ENCODE measurements around the gene RPS3.
A peak's percentile ranks its signal among the peaks of the same experiment; 100 is the strongest.

RPS3 gene

GRCh38 chr11:75436806-75437205, 37.5 kb downstream of the RPS3 start:
- no peak for DNase-seq

GRCh38 chr11:75437966-75438659, 38.8 kb downstream of the RPS3 start:
- no peak for DNase-seq

DNA sequence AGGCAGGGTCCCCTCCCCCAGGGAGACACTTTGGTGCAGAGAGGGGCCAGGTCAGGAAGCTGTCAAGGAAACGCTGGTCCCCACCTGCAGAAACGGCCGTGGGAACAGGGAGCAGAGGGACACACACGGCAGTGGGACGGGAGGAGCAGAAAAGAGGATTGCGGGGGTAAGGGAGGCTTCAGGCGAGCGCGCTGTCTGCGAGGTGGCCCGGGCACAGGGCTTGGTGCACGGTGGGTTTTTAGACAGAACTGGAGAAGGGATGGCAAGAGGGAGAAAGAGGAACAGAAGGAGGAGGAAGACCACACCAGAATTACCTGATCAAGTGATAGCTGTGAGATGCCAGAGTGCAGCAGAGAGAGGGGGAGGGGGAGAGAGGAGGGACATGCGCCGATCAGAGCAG, 39.7 kb downstream of the RPS3 start:
- DNase-seq, result no peak

- no peak for DNase-seq
Observed at GRCh38 chr11:75439495-75440120, 40.3 kb downstream of the RPS3 start.

GRCh38 chr11:75440960-75441803, 41.9 kb downstream of the RPS3 start:
- no peak for DNase-seq

DNA sequence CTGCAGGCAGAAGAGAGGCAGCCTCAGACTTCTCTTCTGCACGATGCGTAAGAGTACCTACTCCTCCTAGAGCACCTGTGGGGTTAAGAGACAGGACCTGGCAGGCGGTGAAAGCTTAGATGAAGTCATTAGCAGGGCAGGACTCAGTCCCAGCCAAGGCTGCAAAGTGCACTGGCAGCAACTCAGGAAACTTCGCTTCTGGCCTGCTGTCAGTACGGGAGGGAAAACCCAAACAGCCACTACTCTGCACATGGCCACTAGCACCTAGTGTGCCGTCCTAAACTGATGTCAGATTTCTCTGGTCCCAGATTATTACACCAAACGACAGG, 42.5 kb downstream of the RPS3 start:
- DNase-seq, result no peak

- no peak for DNase-seq
Observed at GRCh38 chr11:75442161-75442885, 43.0 kb downstream of the RPS3 start.

DNA sequence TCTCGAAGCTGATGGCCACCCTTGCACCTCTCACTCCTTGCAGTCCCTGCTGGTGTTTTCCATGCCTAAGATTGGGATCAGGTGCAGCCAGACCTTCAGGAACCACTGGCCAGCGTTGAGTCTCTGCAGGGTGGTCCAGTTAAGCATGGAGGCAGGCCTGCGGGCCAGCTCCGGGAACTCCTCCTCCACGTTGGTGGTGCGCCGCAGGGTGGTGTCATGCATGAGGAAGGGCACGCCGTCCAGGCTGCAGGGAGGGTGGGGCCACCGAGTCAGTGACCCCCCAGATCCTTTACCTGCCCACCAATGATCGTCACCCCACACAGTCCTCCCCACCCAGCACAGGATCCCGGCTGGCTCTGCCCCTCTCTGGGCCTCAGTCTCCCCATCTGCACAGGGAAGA, 43.7 kb downstream of the RPS3 start:
- DNase-seq, result no peak

DNA sequence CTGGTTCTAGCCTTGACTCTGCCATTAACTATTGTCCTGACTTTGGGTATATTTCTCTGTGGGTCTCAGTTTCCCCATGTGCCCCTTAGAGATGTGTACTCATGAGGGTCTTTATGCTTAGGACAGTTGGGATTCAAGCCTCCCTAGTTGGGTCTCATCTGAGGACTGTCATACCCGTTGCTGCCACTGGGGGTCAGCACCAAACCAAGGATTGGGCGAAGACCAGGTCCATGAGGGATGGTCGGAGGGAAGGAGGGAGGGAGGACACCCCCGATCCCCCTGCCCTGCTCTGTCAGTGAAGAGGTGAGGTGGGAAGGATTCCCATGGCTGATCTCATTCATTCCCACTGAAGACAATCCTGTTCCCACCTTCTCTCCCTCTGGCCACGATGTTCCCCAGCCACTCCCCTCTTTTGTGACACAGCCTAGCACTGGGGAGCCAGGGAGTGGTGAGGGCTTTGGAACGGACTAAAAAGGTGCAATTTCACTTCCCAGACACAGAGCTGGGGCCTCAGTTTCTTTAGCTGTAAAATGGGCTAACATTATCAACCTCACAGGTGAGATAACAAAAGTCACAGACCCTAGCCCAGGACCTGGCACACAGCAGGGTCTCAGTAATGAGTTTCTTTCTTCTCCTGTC, 46.1 kb downstream of the RPS3 start:
- DNase-seq, result peak; percentile 73

GRCh38 chr11:75447415-75447814, 48.1 kb downstream of the RPS3 start:
- DNase-seq, result no peak

DNA sequence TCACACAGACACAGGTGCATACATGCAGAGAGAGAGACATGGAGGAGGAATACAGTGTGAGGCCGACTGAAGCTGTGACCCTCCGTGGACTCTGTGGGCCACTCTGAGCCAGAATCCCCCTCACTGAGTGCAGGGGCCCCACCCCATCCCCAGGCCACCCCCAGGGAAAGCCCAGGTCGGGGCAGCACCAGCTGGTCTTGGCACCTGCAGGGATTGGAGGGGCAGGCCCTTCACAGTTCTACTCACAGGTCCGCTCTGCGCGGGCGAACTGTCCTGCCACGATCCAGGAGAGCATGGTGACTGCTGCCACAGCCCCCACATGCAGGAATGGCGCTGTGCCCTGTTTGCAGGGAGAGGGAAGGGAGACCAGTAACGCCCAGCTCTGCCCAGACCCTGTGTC, 50.0 kb downstream of the RPS3 start:
- no peak for DNase-seq

GRCh38 chr11:75449776-75450175, 50.5 kb downstream of the RPS3 start:
- DNase-seq, result no peak

DNA sequence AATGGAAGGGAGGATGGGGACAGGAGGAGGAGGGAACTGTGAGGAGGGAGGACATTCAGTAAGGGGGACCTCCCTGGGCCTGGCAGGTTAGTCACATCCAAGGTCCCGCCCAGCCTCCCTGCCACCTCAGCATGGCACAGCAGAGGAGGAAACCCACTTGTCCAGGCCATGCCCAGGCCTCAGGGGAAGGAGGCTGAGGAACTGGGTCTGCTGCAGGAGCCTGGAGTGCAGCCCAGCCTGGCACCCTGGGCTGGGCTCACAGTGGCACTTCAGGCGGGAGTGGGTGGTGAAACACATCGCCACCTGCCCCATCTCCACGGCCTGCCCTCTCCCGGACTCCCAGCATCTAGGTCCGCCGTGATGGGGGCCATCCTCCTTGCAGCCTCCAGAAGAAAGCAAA, 50.9 kb downstream of the RPS3 start:
- DNase-seq, result no peak

- no peak for DNase-seq
Observed at GRCh38 chr11:75450826-75451821, 51.8 kb downstream of the RPS3 start.

DNA sequence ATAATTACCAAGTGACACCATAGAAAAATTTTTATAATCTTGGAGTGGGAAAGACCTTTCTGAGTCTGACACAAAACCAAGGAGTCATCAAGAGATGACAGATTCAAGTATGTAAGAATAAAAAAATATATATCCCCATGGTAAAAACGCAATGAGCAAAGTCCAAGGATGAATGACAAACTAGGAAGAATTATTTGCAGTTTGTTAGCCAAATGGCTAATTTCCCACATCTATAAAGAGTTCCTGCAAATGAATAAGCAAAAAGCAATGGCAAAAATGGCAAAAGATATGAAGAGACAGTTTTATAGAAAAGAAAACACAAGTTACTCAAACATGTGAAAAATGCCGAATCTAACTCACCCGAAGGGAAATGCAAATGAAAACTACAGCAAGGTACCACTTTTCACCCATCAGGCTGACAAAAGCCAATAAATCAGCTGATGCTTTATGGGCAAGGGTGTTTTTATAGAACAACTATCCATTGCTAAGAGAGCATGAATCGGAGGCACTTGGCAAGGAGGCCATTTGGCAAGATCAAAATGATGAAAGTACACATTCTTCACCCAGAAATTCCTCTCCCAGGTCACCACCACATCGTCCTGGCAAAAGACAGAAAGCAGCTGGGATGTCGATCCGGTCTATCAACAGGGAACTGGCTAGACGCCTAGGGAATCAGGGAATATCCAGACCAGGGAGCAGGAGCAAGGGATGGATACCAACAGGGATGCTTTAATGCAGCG, 54.8 kb downstream of the RPS3 start:
- DNase-seq, result no peak

- peak; percentile 25 for DNase-seq
Observed at GRCh38 chr11:75454987-75455386, 55.7 kb downstream of the RPS3 start.

Measured in NCI-H1092 (cell line).